A549 (cell line): ENCODE results near the gene EXOC4. TPM values are rescaled to one million over a fixed set of nuclear protein-coding genes. Genes with fewer than 3 reads are reported as not detected.

Experiments
- ATAC-seq, 2 experiments: fragments of 200-7000 bp in 1 of 2; fragments of >200 bp in 1 of 2; cut with Nextera tagmentation in 1 of 2; cut with Tn5 transposase in 1 of 2; 3 replicates each; pipeline versions ENCODE4 v1.8.0 to v1.9.1; 2018 to 2020; ENCODE audit warnings: mild to moderate bottlenecking in 1 of 2, moderate library complexity in 1 of 2
- CTCF ChIA-PET: fragments of 300-600 bp; sonication (Branson Sonifier 250); formaldehyde crosslinking; extraction: SDS; loops from one replicate; lab custom pipeline; 2021; ENCODE audit warnings: antibody characterized with exemption, inconsistent platforms; lab: Yijun Ruan, JAX
- POLR2A ChIA-PET: fragments of 350-600 bp; formaldehyde crosslinking; extraction: SDS; loops from one replicate; lab custom pipeline; 2021; ENCODE audit warnings: antibody characterized with exemption, inconsistent platforms; lab: Yijun Ruan, JAX
- DNase-seq, 2 experiments: peaks; one replicate each; pipeline versions ENCODE4 v3.0.0 to v3.0.0-alpha.2; 2011 to 2016; ENCODE audit warnings: low read depth in 1 of 2, low spot score in 1 of 2
- FAIRE-seq: peaks from 2 replicates; lab custom pipeline; 2011; peaks lifted over from hg19 to GRCh38; lab: Jason Lieb, UNC
- H3K27ac ChIP-seq, 2 experiments: fragments of >200 bp; sonication (Bioruptor Twin); formaldehyde crosslinking; 3 replicates each; pipeline ENCODE4 v1.5.1; 2016 to 2017
- H3K4me1 ChIP-seq: fragments of >200 bp; sonication (Bioruptor Twin); formaldehyde crosslinking; 3 replicates; pipeline ENCODE4 v1.6.1; 2016
- H3K4me2 ChIP-seq: fragments of >200 bp; sonication (Bioruptor Twin); formaldehyde crosslinking; 3 replicates; pipeline ENCODE4 v1.6.1; 2016
- H3K4me3 ChIP-seq: fragments of >200 bp; sonication (Bioruptor Twin); formaldehyde crosslinking; 3 replicates; pipeline ENCODE4 v1.5.1; 2016
- H3K9me3 ChIP-seq: fragments of >200 bp; sonication (Bioruptor Twin); formaldehyde crosslinking; 3 replicates; pipeline ENCODE4 v1.6.1; 2016
- ATOH8 ChIP-seq: fragments of 250-450 bp; sonication (Bioruptor Pico); IDR thresholded peaks from 2 replicates; pipeline ENCODE4 v1.5.0; 2020; ENCODE audit warnings: low read depth, mild to moderate bottlenecking, moderate library complexity
- CBX2 ChIP-seq: fragments of 200-600 bp; sonication (generic); IDR thresholded peaks from 2 replicates; pipeline ENCODE4 v1.6.1; 2016; ENCODE audit warnings: low read depth, mild to moderate bottlenecking, borderline replicate concordance
- CEBPB ChIP-seq, 2 experiments: fragments of >200 bp in 1 of 2; sonication (Bioruptor Twin) in 1 of 2; formaldehyde crosslinking in 1 of 2; IDR thresholded peaks; 2 replicates each; pipeline ENCODE4 v1.6.1; 2012 to 2016
- CHD2 ChIP-seq: fragments of 150-350 bp; IDR thresholded peaks from 2 replicates; pipeline ENCODE4 v1.6.1; 2014; ENCODE audit warnings: low read length; ENCODE audit not compliant: partially characterized antibody
- CHD4 ChIP-seq: fragments of 200-600 bp; sonication (generic); IDR thresholded peaks from 2 replicates; pipeline ENCODE4 v1.6.1; 2016; ENCODE audit warnings: antibody characterized with exemption, mild to moderate bottlenecking, borderline replicate concordance
- EHF ChIP-seq: fragments of 250-450 bp; sonication (Bioruptor Pico); IDR thresholded peaks from 2 replicates; pipeline ENCODE4 v1.5.0; 2020; ENCODE audit warnings: mild to moderate bottlenecking
- ESRRA ChIP-seq: fragments of 150-350 bp; IDR thresholded peaks from 2 replicates; pipeline ENCODE4 v1.6.1; 2014; ENCODE audit warnings: mild to moderate bottlenecking, low read length, borderline replicate concordance
- FOSB ChIP-seq: fragments of 250-450 bp; sonication (Bioruptor Pico); IDR thresholded peaks from 2 replicates; pipeline ENCODE4 v1.5.0; 2020; ENCODE audit warnings: mild to moderate bottlenecking, moderate library complexity
- FOSL2 ChIP-seq, 2 experiments: fragments of 450-650 bp in 1 of 2; fragments of >200 bp in 1 of 2; sonication (Bioruptor Twin) in 1 of 2; formaldehyde crosslinking; IDR thresholded peaks; 2 replicates each; pipeline versions ENCODE4 v1.5.0 to v1.6.1; 2016 to 2020; ENCODE audit warnings: mild to moderate bottlenecking in 1 of 2, moderate library complexity in 1 of 2
- FOXS1 ChIP-seq: fragments of 250-450 bp; sonication (Bioruptor Pico); IDR thresholded peaks from 2 replicates; pipeline ENCODE4 v1.5.0; 2020; ENCODE audit warnings: mild to moderate bottlenecking, moderate library complexity
- HES2 ChIP-seq: fragments of >200 bp; sonication (Bioruptor Twin); formaldehyde crosslinking; IDR thresholded peaks from 2 replicates; pipeline ENCODE4 v1.6.1; 2016
- HMGXB4 ChIP-seq: fragments of 250-450 bp; sonication (Bioruptor Pico); IDR thresholded peaks from 2 replicates; pipeline ENCODE4 v1.5.0; 2021; ENCODE audit warnings: mild to moderate bottlenecking, moderate library complexity, borderline replicate concordance
- HOXA7 ChIP-seq: fragments of 250-450 bp; sonication (Bioruptor Pico); IDR thresholded peaks from 2 replicates; pipeline ENCODE4 v1.5.0; 2020; ENCODE audit warnings: mild to moderate bottlenecking, moderate library complexity
- HOXB13 ChIP-seq: fragments of 250-450 bp; sonication (Bioruptor Pico); IDR thresholded peaks from 2 replicates; pipeline ENCODE4 v1.5.0; 2020; ENCODE audit warnings: low read depth, mild to moderate bottlenecking, moderate library complexity
- HOXB5 ChIP-seq: fragments of 250-450 bp; sonication (Bioruptor Pico); IDR thresholded peaks from 2 replicates; pipeline ENCODE4 v1.5.0; 2020; ENCODE audit warnings: mild to moderate bottlenecking, moderate library complexity
- JUN ChIP-seq, 2 experiments: fragments of >200 bp; sonication (Bioruptor Twin); formaldehyde crosslinking; IDR thresholded peaks; 2 replicates in 1 of 2; 3 replicates in 1 of 2; pipeline ENCODE4 v1.6.1; 2016 to 2017
- JUNB ChIP-seq: fragments of >200 bp; sonication (Bioruptor Twin); formaldehyde crosslinking; IDR thresholded peaks from 2 replicates; pipeline ENCODE4 v1.6.1; 2016
- MAX ChIP-seq: IDR thresholded peaks from 2 replicates; pipeline ENCODE4 v1.6.1; 2012
- NFE2L2 ChIP-seq: fragments of 150-350 bp; conservative IDR thresholded peaks from 2 replicates; pipeline ENCODE4 v1.6.1; 2014; ENCODE audit warnings: low read length
- PBX3 ChIP-seq: IDR thresholded peaks from 2 replicates; pipeline ENCODE4 v1.6.1; 2012
- RAD21 ChIP-seq, 2 experiments: fragments of >200 bp in 1 of 2; sonication (Bioruptor Twin) in 1 of 2; formaldehyde crosslinking in 1 of 2; IDR thresholded peaks in 1 of 2; conservative IDR thresholded peaks in 1 of 2; 2 replicates in 1 of 2; 3 replicates in 1 of 2; pipeline ENCODE4 v1.6.1; 2012 to 2018; ENCODE audit warnings: inconsistent platforms in 1 of 2
- REST ChIP-seq: fragments of 200-600 bp; sonication (generic); IDR thresholded peaks from 2 replicates; pipeline ENCODE4 v1.6.1; 2016; ENCODE audit warnings: antibody characterized with exemption, mild to moderate bottlenecking, moderate library complexity
- RFX5 ChIP-seq: fragments of 450-650 bp; IDR thresholded peaks from 2 replicates; pipeline ENCODE4 v1.7.1; 2014; ENCODE audit warnings: antibody characterized with exemption, mild to moderate bottlenecking, moderate library complexity
- SREBF2 ChIP-seq: fragments of 450-650 bp; IDR thresholded peaks from 2 replicates; pipeline ENCODE4 v1.6.1; 2014; ENCODE audit warnings: mild to moderate bottlenecking, moderate library complexity
- TFCP2L1 ChIP-seq: fragments of 250-450 bp; sonication (Bioruptor Pico); IDR thresholded peaks from 2 replicates; pipeline ENCODE4 v1.5.0; 2021; ENCODE audit warnings: mild to moderate bottlenecking
- USF2 ChIP-seq: fragments of 450-650 bp; IDR thresholded peaks from 2 replicates; pipeline ENCODE4 v1.6.1; 2014; ENCODE audit warnings: antibody characterized with exemption
- ZNF302 ChIP-seq: fragments of 250-450 bp; sonication (Bioruptor Pico); IDR thresholded peaks from 2 replicates; pipeline ENCODE4 v1.9.0; 2021; ENCODE audit warnings: inconsistent platforms, mild to moderate bottlenecking, moderate library complexity
- ZSCAN20 ChIP-seq: fragments of 250-450 bp; sonication (Bioruptor Pico); IDR thresholded peaks from 2 replicates; pipeline ENCODE4 v1.8.0; 2022; ENCODE audit warnings: mild to moderate bottlenecking, moderate library complexity
- WGBS: methylation state at CpG from one replicate; pipeline ENCODE4 v1.1.6; 2017; ENCODE audit errors: missing lambda C conversion rate; 5-methylcytosine and 5-hydroxymethylcytosine counted together
- polyA plus RNA-seq, 4 experiments: library from polyadenylated mRNA; depleted of rRNA in 3 of 4; stranded (reverse); fragments of >200 nt; fragmentation: RNase III in 1 of 4; extraction: RNeasy Plus Mini Kit Qiagen cat#74134 plus additional on column Dnase treatment in 1 of 4; gene quantifications; 2 replicates in 3 of 4; 3 replicates in 1 of 4; pipeline ENCODE4 v1.2.3, GENCODE V29; 2011 to 2017

Gene EXOC4
- polyA plus RNA-seq, 2 of the 4 experiments (the other 2 are of a cell fraction) = 33.4 to 73.1 TPM

GRCh38 chr7:133830081-133830480 is 577.2 kb downstream of the EXOC4 start:
- DNase-seq = no peak
- no peak overlapping the region for H3K4me3 ChIP-seq
- TF ChIP-seq HOXB13 = no peak
- TF ChIP-seq ESRRA = no peak
- TF ChIP-seq JUNB = no peak
- TF ChIP-seq ZSCAN20 = no peak
- TF ChIP-seq HOXB5 = no peak
- TF ChIP-seq FOSB (CRISPR knock-in tag) = no peak
- TF ChIP-seq JUN (IDR thresholded peaks at IDR 0.05) = no peak
- no peak for TF ChIP-seq EHF (CRISPR knock-in tag)
- TF ChIP-seq CHD2 = no peak
- no peak for TF ChIP-seq MAX
- no peak for TF ChIP-seq TFCP2L1 (CRISPR knock-in tag)
- no peak for TF ChIP-seq USF2
- TF ChIP-seq RFX5 = no peak
- no peak for TF ChIP-seq FOSL2 (IDR thresholded peaks at IDR 0.05)
- no peak for TF ChIP-seq FOSL2 (CRISPR knock-in tag; IDR thresholded peaks at IDR 0.05)
- TF ChIP-seq ATOH8 (CRISPR knock-in tag) = no peak
- no peak for TF ChIP-seq FOXS1 (CRISPR knock-in tag)
- TF ChIP-seq SREBF2 = no peak
- no peak for TF ChIP-seq PBX3
- no peak for TF ChIP-seq ZNF302
- TF ChIP-seq, all 56 proteins: peak for 0
- FAIRE-seq (no peak), ATAC-seq (no peak)
- ChIA-PET CTCF (interaction anchor here (0.6 to 0.7 kb wide), 2 partner anchors 24 to 378 kb away, joined by 3 to 4 read pairs; no protein-coding TSS in a partner anchor), POLR2A (no interaction called here)
- 89% methylated on average over 6 of the region's 6 CpGs for whole genome bisulfite sequencing
- Histone ChIP-seq H3K4me2 (no peak overlapping the region), H3K9me3 (0 out of 3 replicates have a peak, but pooled peaks cover 3% of the 10 kb centered on the region), H3K27ac (no peak overlapping the region), H3K4me1 (no peaks in the 10 kb centered on the region)

GRCh38 chr7:133836666-133837065 is 583.8 kb downstream of the EXOC4 start:
- Histone ChIP-seq H3K4me3 (no peak overlapping the region), H3K9me3 (0 out of 3 replicates have a peak, but pooled peaks cover 3% of the 10 kb centered on the region), H3K4me1 (no peaks in the 10 kb centered on the region), H3K4me2 (no peak overlapping the region), H3K27ac (no peak overlapping the region)
- no peak for DNase-seq
- ChIA-PET POLR2A (no interaction called here), CTCF (no interaction called here)
- no peak for FAIRE-seq
- no peak for ATAC-seq
- 87% methylated on average over 3 of the region's 3 CpGs for WGBS
- TF ChIP-seq EHF (CRISPR knock-in tag) = no peak
- TF ChIP-seq ZSCAN20 = no peak
- no peak for TF ChIP-seq HMGXB4 (CRISPR knock-in tag)
- no peak for TF ChIP-seq HOXA7
- no peak for TF ChIP-seq ATOH8 (CRISPR knock-in tag)
- no peak for TF ChIP-seq REST
- TF ChIP-seq CHD4 = no peak
- no peak for TF ChIP-seq RAD21 (conservative IDR thresholded peaks at IDR 0.05 in 1 of 2, IDR thresholded peaks at IDR 0.05 in 1 of 2)
- no peak for TF ChIP-seq NFE2L2
- TF ChIP-seq FOSL2 (IDR thresholded peaks at IDR 0.05) = no peak
- TF ChIP-seq FOSL2 (CRISPR knock-in tag; IDR thresholded peaks at IDR 0.05) = no peak
- no peak for TF ChIP-seq FOSB (CRISPR knock-in tag)
- no peak for TF ChIP-seq CBX2
- TF ChIP-seq CEBPB (IDR thresholded peaks at IDR 0.05) = no peak
- no peak for TF ChIP-seq HES2
- no peak for TF ChIP-seq CHD2
- TF ChIP-seq FOXS1 (CRISPR knock-in tag) = no peak
